ENCODE results near the gene TBCCD1. TPM values are rescaled to one million over a fixed set of nuclear protein-coding genes. Genes with fewer than 3 reads are reported as not detected.
A peak's percentile ranks its signal among the peaks of the same experiment; 100 is the strongest.
"Not testable (repeated sequence)": the region's sequence is repeated elsewhere in the genome, so short reads cannot be mapped to it uniquely, and the experiment has no call there.

TBCCD1 gene
- total RNA-seq, 1 donor from 2014 or later = 13.0 TPM

DNA sequence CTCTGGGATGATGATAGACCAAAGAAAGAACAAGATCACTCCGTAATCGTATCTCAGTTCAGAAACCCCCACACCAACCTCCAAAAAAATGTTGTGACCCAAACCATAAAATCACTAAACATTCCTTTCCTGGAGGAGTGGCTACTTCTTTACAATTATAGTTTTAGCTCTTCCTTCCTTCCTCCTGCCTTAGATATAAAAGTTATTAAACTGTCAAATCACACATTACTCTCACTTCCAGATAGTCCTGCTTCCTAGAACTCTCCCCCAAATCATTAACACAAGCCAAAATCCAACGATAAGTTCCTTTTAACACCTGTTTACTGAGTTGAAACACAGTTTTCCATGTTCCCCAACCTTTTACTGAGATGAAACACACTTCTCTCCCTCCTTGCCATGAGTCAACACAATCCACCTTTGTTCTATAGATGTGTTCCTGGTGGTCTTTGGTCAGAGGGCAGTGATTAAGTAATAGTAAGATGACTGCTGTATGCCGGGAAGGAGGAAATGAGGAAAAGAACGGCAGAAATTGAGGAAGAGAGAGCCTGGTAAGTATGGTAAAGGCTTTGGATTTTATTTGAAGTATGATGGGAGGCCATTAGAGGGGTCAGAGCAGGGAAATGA lies 14.6 kb downstream of the TBCCD1 start:
- no peak for DNase-seq (ENCODE audit: low read depth)

DNA sequence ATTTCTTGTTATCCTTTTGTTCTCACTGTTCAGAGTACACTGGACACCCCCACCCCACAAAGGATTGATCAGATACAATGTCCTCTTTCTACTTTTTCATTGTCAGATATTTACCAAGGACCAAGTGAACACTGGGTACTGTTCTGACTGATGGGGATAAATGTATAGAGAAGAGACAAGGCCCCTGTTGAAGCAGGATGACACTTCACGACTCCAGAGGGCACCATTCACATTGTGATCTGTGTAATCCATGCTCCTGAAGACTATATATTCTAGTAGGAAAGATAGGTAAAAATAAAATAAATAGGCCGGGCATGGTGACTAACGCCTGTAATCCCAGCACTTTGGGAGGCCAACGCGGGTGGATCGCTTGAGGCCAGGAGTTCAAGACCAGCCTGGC lies 15.8 kb downstream of the TBCCD1 start:
- DNase-seq (ENCODE audit: low read depth) = no peak

DNA sequence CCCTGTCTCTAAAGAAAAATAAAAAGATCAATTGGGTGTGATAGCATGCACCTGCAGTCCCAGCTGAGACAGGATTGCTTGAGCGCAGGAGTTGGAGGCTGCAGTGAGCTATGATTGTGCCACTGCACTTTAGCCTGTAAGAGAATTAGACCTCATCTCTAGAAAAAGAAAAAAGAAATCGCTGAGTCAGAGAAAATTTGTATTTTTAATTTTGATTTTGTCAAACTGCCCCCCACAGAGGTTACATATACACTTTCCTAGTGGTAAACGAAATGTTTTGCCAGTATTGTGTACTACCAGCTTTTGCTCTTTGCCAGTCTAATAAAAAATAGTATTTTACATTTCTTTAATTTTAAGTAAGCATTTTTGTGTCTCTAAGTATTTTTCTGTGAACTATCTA lies 17.6 kb downstream of the TBCCD1 start:
- no peak for DNase-seq (ENCODE audit: low read depth)

DNA sequence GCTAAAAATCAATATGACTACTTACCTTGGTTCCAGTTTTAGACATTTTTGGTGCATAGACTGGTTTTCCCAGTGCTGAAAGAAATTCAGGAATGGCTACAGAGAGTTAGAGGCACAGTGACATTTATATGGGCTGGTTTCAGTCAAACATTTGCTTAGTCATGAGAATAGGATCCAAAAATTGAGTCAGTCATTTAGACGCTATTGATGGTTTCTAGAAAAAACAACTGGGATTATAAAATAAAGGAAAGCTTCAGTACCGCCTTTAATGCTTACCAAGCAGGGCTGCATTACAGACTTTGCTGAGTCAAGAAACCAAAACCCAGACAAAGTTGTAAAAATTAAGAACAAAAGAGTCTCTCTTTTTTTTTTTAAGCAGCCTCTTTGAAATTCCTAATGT lies 22.9 kb downstream of the TBCCD1 start, which contains the start of gene CRYGS:
Gene CRYGS, minus strand, starts transcription at position 100 of the 400 bp plus-strand sequence. Its CDS starts 54 bp downstream, at position 46.
- no peak for DNase-seq (ENCODE audit: low read depth)

DNA sequence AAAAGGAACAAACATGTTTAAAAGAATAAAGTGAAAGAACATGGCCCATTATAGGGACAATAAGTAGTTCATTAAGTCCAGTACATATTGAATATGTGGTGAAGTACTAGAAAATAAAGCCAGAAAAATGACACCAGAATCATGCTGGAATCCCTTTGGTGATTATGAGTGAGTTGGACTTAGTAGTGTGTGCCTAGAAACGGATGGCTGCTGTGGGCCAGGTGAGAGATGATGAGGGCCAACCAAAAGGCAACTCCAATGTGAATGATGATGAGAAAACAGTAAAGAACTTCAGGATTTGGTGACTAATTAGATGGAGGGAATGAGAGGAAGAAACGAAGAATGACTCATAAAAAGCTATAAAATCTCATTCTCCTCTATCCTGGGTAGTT lies 26.3 kb downstream of the TBCCD1 start:
- DNase-seq (ENCODE audit: low read depth) = no peak

DNA sequence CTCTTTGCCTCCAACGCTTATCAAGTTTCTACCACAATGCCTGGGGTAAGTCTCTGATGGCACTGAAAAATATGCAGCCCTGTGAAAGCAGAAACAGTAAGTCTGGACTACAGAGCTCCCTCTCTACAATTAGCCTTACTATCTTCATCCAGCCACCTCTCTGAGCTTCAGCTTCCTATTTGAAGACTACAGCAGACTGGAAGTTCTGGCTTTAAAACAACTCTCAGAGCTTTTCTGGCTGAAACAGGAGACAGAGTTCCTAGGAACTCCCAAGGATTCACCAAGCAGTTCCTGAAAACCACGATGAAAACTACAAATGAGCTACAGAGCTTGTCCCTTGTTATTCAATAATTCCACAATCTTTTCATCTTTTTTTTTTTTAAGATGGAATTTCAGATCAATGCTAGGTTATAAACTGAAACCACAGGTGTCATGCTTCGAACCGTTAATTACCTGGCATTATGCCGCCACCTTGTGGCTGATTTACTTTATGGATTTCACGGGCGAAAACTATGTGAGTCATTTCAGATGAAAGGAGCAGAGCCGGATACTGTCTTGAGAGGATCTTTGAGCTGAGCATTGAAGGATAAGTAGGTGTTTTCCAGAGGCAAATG lies 26.8 kb downstream of the TBCCD1 start:
- DNase-seq (ENCODE audit: low read depth) = peak; percentile 74

DNA sequence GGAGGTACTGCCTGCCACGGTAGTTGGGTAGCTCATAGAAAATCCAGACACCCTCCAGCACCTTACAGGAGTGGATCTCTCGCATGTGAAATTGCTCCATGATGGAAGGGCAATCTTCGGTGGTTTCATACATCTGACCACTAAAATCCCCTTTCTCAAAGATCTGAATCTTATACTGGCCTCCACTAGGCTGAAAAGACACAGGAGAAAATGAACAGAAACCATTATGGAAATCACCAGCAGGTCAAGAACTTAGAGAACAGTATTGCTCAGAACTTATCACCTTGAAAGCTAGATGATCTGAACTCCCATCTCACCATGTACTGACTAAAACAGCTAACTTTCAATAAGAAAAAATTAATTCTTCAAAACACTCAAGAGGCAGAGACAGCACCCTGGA lies 28.4 kb downstream of the TBCCD1 start:
- no peak for DNase-seq (ENCODE audit: low read depth)

DNA sequence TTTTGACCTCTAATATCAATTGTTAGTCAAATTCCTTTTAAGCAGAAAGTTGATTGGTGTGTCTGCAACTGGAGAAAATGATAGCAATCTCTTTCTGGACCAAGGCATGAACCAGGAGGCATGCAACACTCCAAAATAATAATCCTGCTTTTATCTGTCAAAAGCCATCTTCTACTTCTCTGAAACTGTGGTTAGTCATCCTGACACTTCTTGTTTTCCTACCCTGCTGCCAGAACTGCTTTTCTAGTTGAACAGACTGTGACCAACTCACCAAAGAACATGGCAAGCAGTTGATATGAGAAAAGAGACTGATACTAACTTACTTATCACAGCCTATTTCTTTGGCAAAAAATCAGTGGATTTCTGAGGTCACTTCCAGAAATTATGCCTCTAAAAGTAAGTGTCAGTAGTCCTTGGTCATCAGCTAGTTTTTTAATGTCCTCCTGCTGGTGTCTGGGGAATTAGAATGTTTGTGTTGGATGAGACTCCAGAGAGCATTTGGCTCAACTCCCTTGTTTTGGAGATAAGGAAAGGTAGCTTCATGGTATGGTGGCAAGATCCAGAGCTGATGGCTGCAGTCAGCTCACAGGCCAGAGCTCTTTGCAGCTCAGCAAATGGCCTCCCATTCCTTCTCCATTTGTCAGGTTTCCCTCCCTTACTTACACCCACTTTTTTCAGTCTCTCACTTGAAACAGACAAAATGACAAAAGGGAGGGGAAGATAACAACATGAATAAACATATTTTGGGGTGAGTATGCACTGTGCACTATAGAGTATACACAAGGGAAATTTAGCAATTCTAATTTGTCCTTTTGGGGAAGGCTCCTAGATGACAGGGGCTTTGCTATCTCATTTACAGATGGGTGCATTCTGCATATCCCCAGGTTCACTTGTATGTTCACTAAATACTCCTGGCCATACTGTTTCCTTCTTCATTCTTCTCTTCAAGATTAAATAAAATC lies 30.0 kb downstream of the TBCCD1 start:
- no peak for DNase-seq (ENCODE audit: low read depth)

DNA sequence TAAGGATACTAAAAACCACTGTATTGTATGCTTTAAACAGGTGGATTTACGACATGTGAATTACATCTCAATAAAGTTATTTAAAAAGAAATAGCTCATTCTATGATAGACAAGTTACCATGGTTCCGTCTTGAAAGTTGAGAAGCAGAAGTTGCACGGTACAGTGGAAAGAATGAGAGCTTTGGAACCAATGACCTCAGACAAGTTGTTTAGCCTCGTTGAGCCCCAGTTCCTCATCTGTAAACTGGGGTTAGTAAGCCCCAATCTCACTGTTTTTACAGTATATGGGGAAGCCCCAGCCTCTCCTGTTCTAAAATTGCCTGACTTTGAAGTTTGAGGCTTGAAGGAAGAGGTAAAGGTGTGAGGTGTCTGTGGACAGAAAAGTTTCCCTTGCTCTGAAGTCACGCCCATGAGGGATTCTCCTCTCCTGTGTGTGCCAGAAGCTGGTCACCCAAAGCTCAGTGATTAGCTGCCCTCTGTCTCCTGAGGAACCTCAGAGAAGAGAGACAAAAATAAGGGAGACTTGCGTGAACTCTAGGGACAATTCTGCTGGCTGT lies 32.9 kb downstream of the TBCCD1 start:
- DNase-seq (ENCODE audit: low read depth) = no peak

DNA sequence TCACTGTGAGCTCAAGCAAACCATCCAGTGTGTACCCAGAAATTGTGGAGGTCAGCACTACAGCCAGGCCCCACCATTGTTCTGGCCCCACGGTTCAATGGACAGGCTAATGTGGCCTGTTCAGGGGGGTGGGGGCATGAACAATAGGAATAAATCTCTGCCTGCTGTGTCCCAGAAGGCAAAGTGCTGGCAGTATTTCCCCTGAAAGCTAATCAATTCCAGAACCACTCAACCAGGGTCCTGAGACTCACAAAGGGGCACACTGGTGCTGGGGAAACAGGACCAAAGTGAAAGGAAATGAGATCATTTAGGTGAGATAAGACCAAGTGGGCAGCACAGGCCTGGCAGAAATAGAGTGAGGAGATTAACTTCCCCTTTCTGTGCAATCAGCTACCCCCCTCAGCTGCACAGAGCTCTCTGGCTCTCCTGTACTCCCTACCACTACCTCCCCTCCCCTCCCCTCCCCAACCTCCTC lies 34.5 kb downstream of the TBCCD1 start:
- no peak for DNase-seq (ENCODE audit: low read depth)

DNA sequence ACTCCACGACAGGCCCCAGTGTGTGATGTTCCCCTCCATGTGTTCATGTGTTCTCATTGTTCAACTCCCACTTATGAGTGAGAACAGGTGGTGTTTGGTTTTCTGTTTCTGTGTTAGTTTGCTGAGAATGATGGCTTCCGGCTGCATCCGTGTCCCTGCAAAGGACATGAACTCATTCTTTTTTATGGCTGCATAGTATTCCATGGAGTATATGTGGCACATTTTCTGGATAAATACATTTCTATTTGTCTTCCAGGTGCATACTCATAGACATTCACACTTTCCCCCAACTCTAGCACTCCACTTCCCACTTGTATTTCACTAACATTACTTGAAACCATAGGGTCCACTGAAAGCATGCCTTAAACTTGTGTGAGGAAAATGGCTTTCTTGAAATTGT lies 35.4 kb downstream of the TBCCD1 start:
- DNase-seq (ENCODE audit: low read depth) = not testable (repeated sequence)

DNA sequence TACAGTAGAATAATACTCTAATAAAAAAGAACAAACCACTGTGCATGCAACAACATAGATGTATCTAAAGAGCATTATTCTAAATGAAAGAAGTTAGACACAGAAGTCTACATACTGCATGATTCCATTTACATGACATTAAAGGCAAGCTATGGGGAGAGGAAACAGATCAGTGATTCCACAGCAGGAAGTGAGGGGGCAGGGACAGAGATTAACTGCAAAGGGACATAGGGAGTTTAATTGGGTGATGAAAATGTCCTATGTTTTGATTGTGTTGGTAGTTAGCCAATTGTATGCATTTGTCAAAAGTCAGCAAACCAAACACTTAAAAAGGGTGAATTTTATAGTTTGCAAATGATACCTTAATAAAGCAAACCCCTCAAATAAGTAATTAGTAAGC lies 36.7 kb downstream of the TBCCD1 start:
- DNase-seq (ENCODE audit: low read depth) = no peak

DNA sequence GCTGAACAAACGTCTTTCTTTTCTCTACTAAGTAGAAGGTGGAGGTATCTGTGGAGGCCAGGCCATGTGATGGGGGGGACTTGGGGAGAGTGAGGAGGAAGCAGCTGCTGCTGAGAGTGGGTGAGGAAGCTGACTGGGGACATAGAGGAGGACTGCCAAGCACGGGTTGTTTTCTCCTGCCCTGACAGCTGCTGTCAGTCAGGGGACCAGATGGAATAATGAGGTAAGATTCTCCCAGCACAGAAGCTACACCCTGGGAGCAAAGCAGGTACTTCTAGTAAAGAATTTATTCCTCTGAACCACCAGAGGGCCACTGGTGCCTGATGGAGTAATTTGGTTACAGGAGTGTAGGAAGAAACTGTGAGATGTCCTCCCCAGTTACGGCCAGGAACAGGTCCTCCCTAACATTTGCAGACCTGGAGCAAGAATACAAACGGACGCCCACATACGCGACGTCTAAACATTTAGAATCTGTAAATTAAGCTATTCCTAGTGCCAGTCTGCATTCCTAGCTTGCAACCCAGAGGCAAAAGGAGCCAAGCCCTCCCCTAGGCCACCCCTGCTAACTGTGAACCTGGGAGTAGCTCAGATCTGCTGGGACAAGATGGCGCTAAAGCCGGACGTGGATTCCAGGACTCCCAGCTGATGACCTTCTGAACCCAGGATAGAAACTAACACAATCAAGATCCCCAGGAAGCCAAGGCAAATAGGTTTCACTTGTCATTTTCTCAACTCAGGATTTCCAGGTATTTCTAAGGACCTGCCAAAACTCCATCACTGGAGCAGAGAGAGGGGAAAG lies 37.7 kb downstream of the TBCCD1 start:
- DNase-seq (ENCODE audit: low read depth) = peak; percentile 51

DNA sequence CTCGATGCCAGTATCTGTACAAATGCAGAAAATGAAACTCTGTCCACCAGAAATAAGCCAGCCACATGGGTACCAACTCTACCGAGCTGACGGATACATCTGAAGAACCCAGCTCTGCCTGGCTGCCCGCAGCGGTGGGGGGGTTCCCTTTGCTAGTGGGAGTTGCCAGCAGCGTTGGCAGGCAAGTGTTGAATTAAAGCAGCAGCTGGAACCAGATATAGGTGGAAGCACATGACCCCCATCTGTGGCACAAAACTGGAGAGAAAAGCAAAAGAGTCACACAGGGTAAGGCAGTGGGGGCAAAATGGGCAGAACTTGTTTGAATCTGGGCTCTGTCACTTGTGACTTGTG lies 40.9 kb downstream of the TBCCD1 start:
- no peak for DNase-seq (ENCODE audit: low read depth)

DNA sequence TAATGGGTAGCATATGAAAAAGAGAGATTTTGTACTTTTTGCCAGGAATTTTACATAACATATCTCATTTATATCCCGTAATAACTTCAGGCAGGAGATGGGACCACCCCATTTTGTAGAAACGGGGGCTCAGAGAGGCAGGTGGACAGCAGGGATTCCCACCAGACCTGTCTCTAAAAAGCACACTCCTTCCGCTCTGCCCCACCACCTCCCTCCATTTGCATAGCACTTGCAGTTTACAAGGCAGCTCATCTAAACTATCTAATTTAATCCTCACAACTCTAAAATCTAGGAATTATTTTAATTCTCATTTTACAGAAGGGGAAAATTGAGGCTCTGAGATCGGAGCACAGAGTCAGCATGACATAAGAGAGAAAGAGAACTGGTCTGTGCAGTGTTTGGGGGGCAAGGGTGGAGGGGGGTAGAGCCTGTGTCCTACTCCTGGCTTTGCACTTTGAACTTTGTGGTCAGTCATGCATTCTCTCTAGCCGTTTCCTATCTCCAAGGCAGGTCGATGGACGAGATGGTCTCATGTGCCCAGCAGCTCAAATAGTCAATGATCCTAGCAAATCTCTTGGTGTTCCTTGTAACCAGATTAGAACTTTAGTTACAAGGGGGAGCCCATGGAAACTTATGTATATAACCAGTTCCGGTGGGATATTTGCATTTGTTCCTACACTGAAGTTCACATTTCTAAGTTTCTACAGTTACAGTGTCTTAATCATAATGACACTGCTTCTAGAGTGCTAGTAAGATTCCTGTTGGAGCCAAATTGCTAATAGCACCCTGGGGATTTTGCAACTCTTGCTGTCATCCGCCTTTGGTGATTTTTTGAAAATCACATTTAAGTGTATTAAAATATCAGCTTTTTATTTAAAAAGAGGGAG lies 41.5 kb downstream of the TBCCD1 start:
- DNase-seq (ENCODE audit: low read depth) = no peak

DNA sequence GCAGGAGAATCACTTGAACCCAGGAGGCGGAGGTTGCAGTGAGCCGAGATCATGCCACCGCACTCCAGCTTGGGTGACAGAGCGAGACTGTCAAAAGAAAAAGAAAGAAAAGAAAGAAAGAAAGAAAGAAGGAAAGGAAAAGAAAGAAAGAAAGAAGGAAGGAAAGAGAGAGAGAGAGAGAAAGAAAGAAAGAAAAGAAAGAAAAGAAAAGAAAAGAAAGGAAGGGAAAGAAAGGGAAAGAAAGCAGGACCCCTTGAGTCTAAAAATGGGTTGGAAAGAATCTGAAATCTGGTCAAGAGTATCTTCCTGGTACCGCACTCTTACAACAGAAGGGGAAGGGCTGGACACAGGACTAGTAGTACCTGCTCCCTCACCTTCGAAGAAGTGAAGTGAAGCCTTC lies 42.5 kb downstream of the TBCCD1 start:
- no peak for DNase-seq (ENCODE audit: low read depth)

DNA sequence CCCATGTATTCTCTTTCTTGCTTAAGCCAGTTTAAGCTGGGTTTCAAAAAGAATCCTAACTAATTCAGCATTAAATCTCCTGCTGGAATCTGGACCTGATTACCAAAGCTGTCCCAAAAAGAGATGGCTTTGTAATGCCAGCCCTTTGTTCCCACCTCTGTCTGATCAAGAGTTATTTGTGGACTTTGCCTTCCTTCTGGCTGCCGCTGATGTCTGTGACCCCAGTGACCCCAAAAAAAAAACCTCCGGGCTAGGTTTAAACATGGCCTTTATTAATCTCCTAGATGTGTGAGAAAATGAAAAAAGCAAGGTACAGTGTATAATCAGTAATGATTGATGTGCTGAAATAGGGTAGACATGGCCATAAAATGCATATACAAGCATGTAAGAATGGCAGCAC lies 43.7 kb downstream of the TBCCD1 start:
- no peak for DNase-seq (ENCODE audit: low read depth)

DNA sequence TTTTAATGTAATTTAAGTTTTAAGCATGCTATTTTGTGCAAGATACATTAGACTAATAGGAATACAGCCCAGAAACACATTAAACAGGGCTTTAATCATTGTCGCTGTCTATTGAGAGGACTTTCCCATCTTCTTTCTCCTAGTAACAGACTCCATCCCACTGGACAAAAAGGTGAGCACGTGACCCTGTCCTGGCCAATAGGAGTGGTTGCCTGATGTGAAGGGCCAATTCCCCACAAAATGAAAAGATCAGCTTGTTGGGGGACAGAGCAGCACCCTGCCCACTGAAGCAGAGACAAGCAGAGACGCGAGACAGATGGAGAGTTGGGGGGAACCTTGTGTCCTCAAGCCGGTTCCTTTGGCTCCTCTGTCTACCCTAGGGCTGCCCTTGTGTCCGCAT lies 44.1 kb downstream of the TBCCD1 start:
- DNase-seq (ENCODE audit: low read depth) = no peak

DNA sequence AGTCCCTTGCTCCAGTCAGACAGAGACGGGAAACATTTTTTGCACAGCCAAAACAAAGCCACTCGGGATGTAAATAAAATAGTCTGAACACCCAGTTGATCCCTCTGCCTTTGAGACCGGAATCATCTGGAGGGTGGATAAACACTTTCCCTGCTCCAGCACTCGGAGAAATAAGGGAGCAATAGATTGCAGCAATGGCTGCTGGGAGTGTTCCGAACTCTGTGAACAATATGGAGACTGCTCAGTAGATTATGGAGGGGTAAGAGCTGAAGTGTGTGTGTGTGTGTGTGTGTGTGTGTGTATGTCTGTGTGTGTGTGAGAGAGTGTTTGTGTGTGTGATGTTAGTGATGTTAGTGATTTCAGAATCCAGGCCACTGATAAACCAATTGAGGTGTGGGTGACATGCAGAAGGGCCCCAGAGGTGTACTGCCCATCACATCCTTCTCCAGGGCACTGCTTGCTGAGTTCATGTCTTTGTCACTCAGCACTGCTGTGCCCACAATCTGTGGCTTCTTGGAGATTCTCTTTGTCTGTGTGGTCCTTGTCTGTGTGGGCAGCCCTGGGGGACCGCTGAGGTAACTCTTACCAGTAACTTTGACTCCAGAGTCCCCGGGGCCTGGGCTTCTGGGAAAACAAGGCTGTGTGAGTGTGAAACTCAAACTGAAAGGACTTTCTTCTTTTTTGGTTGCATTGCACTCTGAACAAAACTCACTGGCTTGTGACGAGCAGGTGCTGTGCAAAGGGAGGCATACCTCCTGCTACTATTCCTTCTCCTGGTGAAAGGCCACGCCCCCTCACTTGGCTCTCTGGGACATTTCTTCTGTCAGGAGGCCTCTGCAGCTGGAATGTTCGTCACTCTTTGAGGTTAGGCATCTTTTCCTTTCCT lies 45.9 kb downstream of the TBCCD1 start:
- DNase-seq (ENCODE audit: low read depth) = peak; percentile 13
